HepG2 (cell line): ENCODE results near the gene HEMK1. TPM values are rescaled to one million over a fixed set of nuclear protein-coding genes. Genes with fewer than 3 reads are reported as not detected.

Experiments used
- ATAC-seq: fragments of 200-7000 bp; cut with Tn5 transposase; 3 replicates; pipeline ENCODE4 v1.9.1; 2020; ENCODE audit warnings: mild to moderate bottlenecking, moderate library complexity
- BruUV-seq: library from RNA; stranded (reverse); fragments of 400-500 nt; replicated peaks from 2 replicates; lab custom pipeline; 2021; lab: Mats Ljungman, UMichigan
- CTCF ChIA-PET: fragments of 300-600 bp; formaldehyde crosslinking; extraction: SDS; loops from one replicate; lab custom pipeline; 2021; ENCODE audit warnings: low total read pairs, inconsistent platforms, low intra/inter-chr PET ratio; lab: Yijun Ruan, JAX
- POLR2A ChIA-PET: fragments of 350-600 bp; sonication (Branson Sonifier 250); formaldehyde crosslinking; loops from one replicate; lab custom pipeline; 2020; ENCODE audit warnings: antibody characterized with exemption, inconsistent platforms; lab: Yijun Ruan, JAX
- DNase-seq: peaks from one replicate; pipeline ENCODE4 v3.0.0-alpha.2; 2015; ENCODE audit warnings: low spot score
- FAIRE-seq: peaks from 3 replicates; lab custom pipeline; 2011; peaks lifted over from hg19 to GRCh38; lab: Jason Lieb, UNC
- H2AFZ ChIP-seq: one replicate; pipeline ENCODE4 v1.6.1; 2011; ENCODE audit warnings: low read length, inconsistent platforms
- H3K27ac ChIP-seq: fragments of 300-600 bp; 3 replicates; pipeline ENCODE4 v1.8.0; 2011; ENCODE audit warnings: mixed run types, mild to moderate bottlenecking, mixed read lengths, low read length, inconsistent platforms; ENCODE audit not compliant: insufficient read depth; ENCODE audit errors: extremely low read length
- H3K27me3 ChIP-seq, 2 experiments: fragments of 200-600 bp in 1 of 2; 2 replicates in 1 of 2; 3 replicates in 1 of 2; pipeline versions ENCODE4 v1.6.0 to v1.8.0; 2011; ENCODE audit warnings: low read length in 2 of 2, mild to moderate bottlenecking in 2 of 2, moderate library complexity in 2 of 2, inconsistent platforms in 1 of 2; ENCODE audit not compliant: insufficient read depth in 2 of 2, control insufficient read depth in 1 of 2
- H3K36me3 ChIP-seq, 2 experiments: fragments of 200-600 bp in 1 of 2; replicated peaks in 1 of 2; 2 replicates in 1 of 2; 3 replicates in 1 of 2; pipeline versions ENCODE4 v1.5.1 to v1.8.0; 2011; ENCODE audit warnings: low read length in 2 of 2, inconsistent platforms in 1 of 2; ENCODE audit not compliant: insufficient read depth in 2 of 2, control insufficient read depth in 1 of 2
- H3K4me1 ChIP-seq: 2 replicates; pipeline ENCODE4 v1.5.1; 2012; ENCODE audit warnings: low read length, inconsistent platforms; ENCODE audit not compliant: insufficient read depth
- H3K4me2 ChIP-seq: 2 replicates; pipeline ENCODE4 v1.6.0; 2011; ENCODE audit warnings: low read depth, low read length, inconsistent platforms
- H3K4me3 ChIP-seq, 3 experiments: fragments of 200-600 bp in 1 of 3; sonication (generic), shearing (Covaris generic) in 1 of 3; replicated peaks in 1 of 3; 2 replicates each; pipeline ENCODE4 v1.5.1; 2011 to 2016; ENCODE audit warnings: low read length in 3 of 3, inconsistent platforms in 2 of 3, low read depth in 2 of 3, mild to moderate bottlenecking in 2 of 3, control low read depth in 1 of 3, mixed read lengths in 1 of 3; ENCODE audit not compliant: insufficient read depth in 1 of 3
- H3K79me2 ChIP-seq: one replicate; pipeline ENCODE4 v1.6.1; 2011; ENCODE audit warnings: low read length, inconsistent platforms; ENCODE audit not compliant: insufficient read depth
- H3K9ac ChIP-seq: 2 replicates; pipeline ENCODE4 v1.6.0; 2011; ENCODE audit warnings: mild to moderate bottlenecking, low read depth, low read length, inconsistent platforms; ENCODE audit not compliant: insufficient read depth
- H3K9me3 ChIP-seq: 2 replicates; pipeline ENCODE4 v1.5.1; 2012; ENCODE audit warnings: mild to moderate bottlenecking, low read length
- H4K20me1 ChIP-seq: 2 replicates; pipeline ENCODE4 v1.6.0; 2011; ENCODE audit warnings: inconsistent platforms, mild to moderate bottlenecking, low read length, moderate library complexity; ENCODE audit not compliant: insufficient read depth
- AHDC1 ChIP-seq: sonication (generic); formaldehyde crosslinking; IDR thresholded peaks from 2 replicates; pipeline ENCODE4 v1.5.1; 2020; ENCODE audit warnings: mild to moderate bottlenecking, missing genetic modification reagents, borderline replicate concordance
- ELF1 ChIP-seq: sonication (generic); formaldehyde crosslinking; IDR thresholded peaks from 2 replicates; pipeline ENCODE4 v1.4.0; 2020; ENCODE audit warnings: missing genetic modification reagents
- ELF3 ChIP-seq: IDR thresholded peaks from 2 replicates; pipeline ENCODE4 v1.6.1; 2016; ENCODE audit warnings: missing genetic modification reagents, missing compliant biosample characterization
- HNRNPH1 ChIP-seq: fragments of 200-400 bp; formaldehyde crosslinking; optimal IDR thresholded peaks from 2 replicates; pipeline ENCODE3; 2017; ENCODE audit warnings: mild to moderate bottlenecking, low read depth, low read length
- MED13 ChIP-seq: sonication (generic); formaldehyde crosslinking; IDR thresholded peaks from 2 replicates; pipeline ENCODE4 v1.5.0; 2020; ENCODE audit warnings: missing genetic modification reagents
- MTERF4 ChIP-seq: sonication (generic); formaldehyde crosslinking; IDR thresholded peaks from 2 replicates; pipeline ENCODE4 v1.8.0; 2023; ENCODE audit warnings: mild to moderate bottlenecking, missing genetic modification reagents
- NR0B2 ChIP-seq: sonication (generic); formaldehyde crosslinking; IDR thresholded peaks from 2 replicates; pipeline ENCODE4 v1.4.0; 2020; ENCODE audit warnings: mild to moderate bottlenecking, missing genetic modification reagents
- PAF1 ChIP-seq: IDR thresholded peaks from 2 replicates; pipeline ENCODE4 v1.6.1; 2016; ENCODE audit warnings: missing genetic modification reagents, missing compliant biosample characterization
- PHF5A ChIP-seq: IDR thresholded peaks from one replicate; pipeline ENCODE4 v1.6.1; 2018; ENCODE audit warnings: low read depth, missing genetic modification reagents; ENCODE audit not compliant: unreplicated experiment
- PLRG1 ChIP-seq: fragments of 450-650 bp; conservative IDR thresholded peaks from 2 replicates; pipeline ENCODE4 v1.6.1; 2016
- TBX2 ChIP-seq: sonication (generic); formaldehyde crosslinking; IDR thresholded peaks from 2 replicates; pipeline ENCODE4 v1.5.0; 2020; ENCODE audit warnings: missing genetic modification reagents, mild to moderate bottlenecking, borderline replicate concordance
- ZNF160 ChIP-seq: sonication (generic); formaldehyde crosslinking; IDR thresholded peaks from 2 replicates; pipeline ENCODE4 v1.8.0; 2022; ENCODE audit warnings: mild to moderate bottlenecking, inconsistent platforms, missing genetic modification reagents
- ZNF333 ChIP-seq: sonication (generic); formaldehyde crosslinking; IDR thresholded peaks from 2 replicates; pipeline ENCODE4 v1.4.0; 2020; ENCODE audit warnings: mild to moderate bottlenecking, missing genetic modification reagents, borderline replicate concordance
- ZNF530 ChIP-seq: sonication (generic); formaldehyde crosslinking; IDR thresholded peaks from 2 replicates; pipeline ENCODE4 v1.5.0; 2020; ENCODE audit warnings: low read depth, mild to moderate bottlenecking, missing genetic modification reagents
- ZNF549 ChIP-seq: sonication (generic); formaldehyde crosslinking; IDR thresholded peaks from 2 replicates; pipeline ENCODE4 v1.5.0; 2020; ENCODE audit warnings: missing genetic modification reagents
- ZNF746 ChIP-seq: sonication (generic); formaldehyde crosslinking; IDR thresholded peaks from 2 replicates; pipeline ENCODE4 v1.8.0; 2022; ENCODE audit warnings: mild to moderate bottlenecking, missing genetic modification reagents
- ZNF75D ChIP-seq: sonication (generic); formaldehyde crosslinking; IDR thresholded peaks from 2 replicates; pipeline ENCODE4 v1.8.1; 2023; ENCODE audit warnings: missing genetic modification reagents, mild to moderate bottlenecking, borderline replicate concordance
- ZNF761 ChIP-seq: sonication (generic); formaldehyde crosslinking; conservative IDR thresholded peaks from 2 replicates; pipeline ENCODE4 v1.4.0; 2020; ENCODE audit warnings: mild to moderate bottlenecking, missing genetic modification reagents
- WGBS: methylation state at CpG from one replicate; pipeline ENCODE4 v1.1.6; 2017; ENCODE audit warnings: low lambda C conversion rate; 5-methylcytosine and 5-hydroxymethylcytosine counted together
- in situ Hi-C: cut with HindIII; loops from 2 replicates; pipeline ENCODE4 v1.10.0; 2017; ENCODE audit warnings: low pct_unique_long_range_greater_than_20kb; ENCODE audit not compliant: extremely low pct_ligation_motif_present
- intact Hi-C: fragments of 100-400 bp; cut with micrococcal nuclease; formaldehyde crosslinking; loops from one replicate; pipeline ENCODE4 v1.10.0; 2022; ENCODE audit not compliant: unreplicated experiment
- polyA plus RNA-seq, 8 experiments: library from polyadenylated mRNA; depleted of rRNA in 3 of 8; stranded (reverse) in 7 of 8; unstranded in 1 of 8; fragments of >200 nt; fragmentation: Illumina TruSeq in 4 of 8; extraction: Trizol in 4 of 8; gene quantifications; 2 replicates each; pipeline versions ENCODE4 v1.2.1 to v1.2.3, GENCODE V29; 2011 to 2016; ENCODE audit warnings: low read depth in 4 of 8, missing spikeins in 1 of 8, mixed read lengths in 1 of 8; ENCODE audit not compliant: insufficient read depth in 1 of 8
- total RNA-seq, 5 experiments: library from RNA; depleted of rRNA; stranded (reverse); fragments of >200 nt; fragmentation: Illumina TruSeq; extraction: Trizol; gene quantifications; 2 replicates each; pipeline ENCODE4 v1.2.3, GENCODE V29; 2016; ENCODE audit warnings: low read depth in 1 of 5

Gene HEMK1
- total and polyA plus RNA-seq, 2 of the 13 experiments (the other 11 are each of a cell fraction or from before 2014, with no cell fraction given), result 9.8 to 12.6 TPM

GRCh38 chr3:50617911-50618481 lies 48.7 kb downstream of the HEMK1 start:
- no peak for FAIRE-seq
- TF ChIP-seq PLRG1 (no peak), PAF1 (CRISPR knock-in tag) (no peak), ZNF746 (CRISPR knock-in tag) (no peak), TBX2 (no peak), NR0B2 (CRISPR knock-in tag) (0 out of 2 replicates have a peak, but pooled peaks have one; percentile 41), ZNF530 (CRISPR knock-in tag) (no peak), ZNF160 (no peak), MED13 (CRISPR knock-in tag) (no peak), AHDC1 (no peak), MTERF4 (CRISPR knock-in tag) (peak; percentile 42; the same call in 1 of the 2 replicates), HNRNPH1 (no peak), ELF1 (CRISPR knock-in tag) (no peak; the same call in 1 of the 2 replicates), ZNF75D (no peak), ZNF333 (0 out of 2 replicates have a peak, but pooled peaks have one; percentile 11), ZNF761 (CRISPR knock-in tag) (no peak), ZNF549 (CRISPR knock-in tag) (no peak), ELF3 (no peak), PHF5A (CRISPR knock-in tag) (no peak)

More at GRCh38 chr3:50617911-50618481, 48.7 kb downstream of the HEMK1 start:
- Histone ChIP-seq H4K20me1 (no peaks in the 10 kb centered on the region), H3K9ac (peak overlapping the region; percentile 81), H3K27ac (peak overlapping the region; percentile 86), H2AFZ (no peak overlapping the region), H3K4me2 (peak overlapping the region; percentile 99), H3K4me3 (peak overlapping the region; percentile 67 to 78 (median 70)), H3K4me1 (peaks cover 41% of the 10 kb centered on the region), H3K79me2 (peaks cover 7% of the 10 kb centered on the region), H3K27me3 (peaks cover 0 to 1% of the 10 kb centered on the region in 2 experiments; a peak in 1 of 5 replicates), H3K9me3 (no peaks in the 10 kb centered on the region), H3K36me3 (peaks cover 0 to 3% of the 10 kb centered on the region in 2 experiments; a peak in 1 of 5 replicates)
- POLR2A ChIA-PET, result interaction anchor here (1.3 to 4.0 kb wide), 5 partner anchors 13 to 767 kb away, joined by 3 to 33 read pairs (median 15); partner anchors contain the start of genes HEMK1 and MANF
- ATAC-seq, result no peak
- no CpG with 5 or more reads among the region's 6 CpGs for WGBS
- CTCF ChIA-PET, result interaction anchor here (8.0 kb wide), 1 partner anchor 46 kb away, joined by 182 read pairs; the partner anchor contains the start of gene HEMK1
- BruUV-seq, result TSS peak; percentile 52
- intact Hi-C loops (loop anchor here (10.0 kb wide), 1 partner anchor 347 kb away; no protein-coding TSS in a partner anchor), in situ Hi-C loops (loop anchor here (5.0 kb wide), 2 partner anchors 34 to 754 kb away; no protein-coding TSS in a partner anchor)
- DNase-seq, result no peak
